ENCODE results near the gene SSBP4. TPM values are rescaled to one million over a fixed set of nuclear protein-coding genes. Genes with fewer than 3 reads are reported as not detected.

SSBP4 gene
- total RNA-seq, 1 donor from 2014 or later: 36.2 TPM

DNA sequence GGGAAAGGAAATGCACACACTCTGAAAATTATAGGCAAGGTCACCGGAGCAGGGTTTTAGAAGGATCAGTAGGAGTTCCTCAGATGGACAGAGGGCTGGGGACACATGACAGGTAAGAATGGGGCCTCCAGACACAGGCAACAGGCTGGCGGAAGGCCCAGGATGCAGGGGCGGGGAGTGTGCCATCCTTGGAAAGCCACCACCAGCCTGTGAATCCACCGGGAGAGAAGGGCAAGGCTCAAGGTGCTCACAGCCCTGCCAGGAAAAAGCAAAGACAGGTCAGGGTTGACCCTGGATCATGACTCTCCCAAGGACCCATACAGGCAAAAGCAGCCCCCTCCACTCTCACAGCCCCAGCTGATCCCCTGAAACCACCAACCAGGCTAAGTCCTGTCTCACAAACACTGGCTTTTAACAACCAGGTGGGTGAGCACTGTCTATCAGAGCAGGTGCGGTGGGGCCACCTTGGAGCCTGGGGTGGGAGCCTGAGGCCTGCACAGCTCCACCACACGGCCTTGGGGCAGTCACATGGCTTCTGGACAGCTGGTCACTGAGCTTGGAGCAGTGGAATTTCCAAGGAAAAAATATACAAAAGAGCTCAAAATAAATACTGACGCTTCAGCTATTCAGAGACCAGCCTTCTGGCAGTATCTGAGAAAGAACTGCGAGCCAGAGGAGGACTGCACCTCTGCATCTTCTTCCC is 54.0 kb downstream of the SSBP4 start:
- intact Hi-C loops (cut with DNase I): no loop called here
- DNase-seq (ENCODE audit: missing footprints) (no peak), ATAC-seq (no peak)

DNA sequence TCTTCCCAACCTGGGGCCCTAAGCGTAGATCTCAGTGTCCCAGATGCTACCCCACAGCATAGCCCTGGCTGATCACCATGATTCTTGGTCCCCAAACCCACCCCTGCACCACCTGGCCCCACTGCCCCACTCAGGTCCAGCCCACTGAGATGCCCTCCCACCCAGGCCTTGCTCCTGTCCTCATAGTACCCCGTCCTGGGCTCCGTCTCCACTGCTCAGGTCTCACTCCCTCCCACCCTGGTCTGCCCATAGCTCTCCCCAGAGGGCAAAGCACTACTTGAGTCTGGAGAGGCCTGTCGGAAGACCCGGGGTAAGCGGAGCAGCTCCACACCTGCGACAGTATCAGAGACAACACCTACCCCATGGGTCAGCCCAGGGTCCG is 54.5 kb downstream of the SSBP4 start:
- no peak for ATAC-seq
- intact Hi-C loops (cut with DNase I): no loop called here
- no peak for DNase-seq (ENCODE audit: missing footprints)

DNA sequence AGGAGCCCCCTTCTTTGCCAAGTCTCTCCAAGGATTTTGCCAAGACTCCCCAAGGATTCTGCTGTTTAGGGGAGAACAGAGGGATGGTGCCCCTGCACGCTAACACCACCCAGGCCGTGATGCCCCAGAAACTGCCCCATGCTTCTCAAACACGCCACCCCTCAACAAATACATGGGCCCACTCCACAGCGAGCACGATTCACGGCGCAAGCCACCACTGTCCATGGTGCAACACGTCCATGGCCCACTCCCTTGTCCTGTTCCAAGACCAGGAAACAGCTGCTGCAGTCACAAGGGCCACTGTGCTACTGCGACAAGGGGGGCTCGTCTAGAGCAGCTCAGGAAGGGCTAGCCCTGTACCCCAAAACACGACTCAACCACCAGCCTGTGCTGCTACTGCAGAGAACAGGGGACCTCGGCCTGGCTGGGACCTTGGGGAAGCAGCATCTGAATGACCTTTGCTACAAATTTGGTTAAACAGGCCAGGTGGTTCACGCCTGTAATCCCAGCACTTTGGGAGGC is 55.2 kb downstream of the SSBP4 start:
- DNase-seq (ENCODE audit: missing footprints) (no peak), ATAC-seq (no peak)
- intact Hi-C loops (cut with DNase I): no loop called here

DNA sequence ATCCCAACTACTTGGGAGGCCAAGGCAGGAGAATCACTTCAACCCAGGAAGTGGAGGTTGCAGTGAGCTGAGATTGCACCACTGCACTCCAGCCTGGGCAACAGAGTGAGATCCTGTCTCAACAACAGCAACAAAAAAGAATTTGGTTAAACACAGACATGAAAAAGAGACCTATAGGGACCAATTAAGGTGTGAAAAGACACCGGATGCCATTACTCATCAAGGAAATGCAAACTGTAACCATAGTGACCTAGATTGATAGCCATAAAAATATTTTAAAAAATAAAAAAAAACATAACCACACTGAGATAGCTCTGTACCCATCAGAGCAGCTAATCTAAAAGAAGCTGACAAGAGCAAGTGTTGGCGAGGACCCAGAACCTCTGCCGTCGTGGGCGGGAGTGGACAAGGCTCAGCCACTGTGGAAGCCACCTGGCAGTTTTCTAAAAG is 55.8 kb downstream of the SSBP4 start:
- DNase-seq (ENCODE audit: missing footprints) (no peak), ATAC-seq (no peak)
- intact Hi-C loops (cut with DNase I): no loop called here

DNA sequence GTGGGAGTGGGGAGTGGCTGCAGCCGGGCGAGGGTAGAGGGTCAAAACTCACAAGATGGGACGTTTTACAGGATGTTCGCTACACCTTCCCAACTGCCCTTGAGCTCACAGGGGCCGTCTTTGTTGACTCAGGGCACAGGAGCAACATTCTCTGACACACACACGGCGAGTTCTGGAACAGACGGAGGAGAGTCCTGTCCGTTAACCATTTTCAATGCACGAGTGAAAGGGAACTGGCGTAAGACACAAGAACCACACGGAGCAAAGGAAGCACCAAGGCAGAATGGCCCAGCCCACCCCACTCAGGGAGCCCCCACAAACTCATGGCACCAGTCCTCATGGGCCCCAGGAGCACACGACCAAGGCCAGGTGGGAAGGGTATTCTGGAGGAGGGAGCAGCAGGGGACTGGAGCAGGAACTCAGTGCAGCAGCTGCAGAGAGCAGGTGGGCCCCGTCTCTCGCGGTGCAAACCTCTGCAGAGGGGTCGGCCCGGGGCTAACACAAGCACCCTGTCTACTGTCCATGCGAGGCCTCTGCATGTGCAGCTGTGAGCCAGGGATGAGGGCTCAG is 56.6 kb downstream of the SSBP4 start:
- no peak for DNase-seq (ENCODE audit: missing footprints)
- ATAC-seq: no peak
- intact Hi-C loops (cut with DNase I): no loop called here

DNA sequence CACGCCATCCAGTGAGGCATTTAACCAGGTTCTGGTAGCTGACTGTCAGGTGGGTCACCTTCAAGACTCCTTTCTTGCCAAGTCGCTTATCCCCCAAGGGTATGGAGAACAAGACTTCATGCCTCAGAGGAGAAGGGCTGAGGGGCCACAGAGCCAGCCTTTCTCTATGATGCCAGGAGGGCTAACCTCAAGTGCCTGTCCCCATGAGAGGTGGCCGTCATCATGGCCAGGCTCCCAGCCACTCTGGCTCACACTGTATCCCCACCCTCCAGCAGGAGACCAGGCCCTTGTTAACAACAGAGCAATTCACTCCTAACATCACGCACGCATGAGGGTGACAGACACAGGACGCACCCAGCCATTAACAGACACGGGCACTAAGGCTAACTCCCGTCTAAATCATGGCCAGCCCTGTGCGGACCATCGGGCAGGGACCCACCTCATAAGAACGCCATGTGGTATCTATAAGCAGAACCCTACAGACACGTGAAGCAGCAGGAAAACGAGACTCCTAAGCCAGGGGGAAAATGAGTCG is 57.4 kb downstream of the SSBP4 start:
- DNase-seq (ENCODE audit: missing footprints) (no peak), ATAC-seq (peak; percentile 6)
- intact Hi-C loops (cut with DNase I): no loop called here

DNA sequence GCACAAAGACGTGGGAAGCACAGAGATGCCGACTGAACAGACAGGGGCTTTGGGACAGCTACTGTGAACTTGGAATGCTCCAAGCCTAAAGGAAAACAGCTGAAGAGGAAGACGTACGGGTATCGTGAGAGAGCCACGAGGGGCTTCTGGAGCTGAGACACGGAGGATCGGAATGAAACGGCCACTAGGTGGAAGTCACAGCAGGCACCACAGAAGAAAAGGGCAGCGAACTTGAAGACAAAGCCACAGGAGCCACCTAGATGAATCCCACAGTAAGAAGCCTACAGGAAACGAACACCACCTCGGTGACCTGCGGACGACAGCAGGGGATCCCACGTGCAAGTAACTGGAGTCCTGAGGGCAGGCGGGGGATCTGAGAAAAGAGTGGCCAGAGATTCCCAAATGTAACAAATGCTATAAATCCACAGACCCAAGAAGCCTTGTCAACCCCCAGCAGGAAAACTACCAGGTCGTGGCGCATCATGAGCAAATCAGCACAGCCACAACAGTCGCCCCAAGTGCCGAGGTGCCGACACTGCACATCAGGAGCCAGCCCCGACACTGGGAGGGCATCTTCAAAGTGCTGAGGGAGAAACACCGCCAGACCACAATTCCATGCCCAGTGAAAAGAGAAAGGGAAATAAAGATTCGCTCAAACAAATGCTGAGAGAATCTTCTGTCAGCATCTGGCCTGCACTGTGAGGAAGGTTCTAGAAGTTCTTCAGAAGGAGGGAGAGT is 58.0 kb downstream of the SSBP4 start:
- DNase-seq (ENCODE audit: missing footprints) (no peak), ATAC-seq (no peak)
- intact Hi-C loops (cut with DNase I): no loop called here

DNA sequence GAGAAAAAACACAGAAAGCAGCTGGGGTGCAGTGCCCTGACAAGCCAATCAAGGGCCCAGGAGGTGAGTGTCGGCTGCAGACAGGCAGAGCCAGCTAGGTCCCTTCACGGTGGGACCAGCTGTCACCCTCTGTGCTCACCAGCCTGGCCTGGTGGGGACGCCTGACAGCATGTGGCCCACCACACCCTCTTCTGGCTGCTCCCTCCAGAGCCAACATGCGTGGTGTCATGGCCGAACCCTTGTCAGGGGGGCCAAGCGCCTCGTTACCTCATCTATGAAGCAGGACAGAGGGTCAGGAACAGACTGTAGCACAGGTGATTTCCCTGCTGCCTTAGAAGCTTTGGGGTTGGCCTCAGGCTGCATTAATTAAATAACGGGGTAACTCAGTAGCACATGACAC is 58.8 kb downstream of the SSBP4 start:
- intact Hi-C loops (cut with DNase I): no loop called here
- ATAC-seq: no peak
- DNase-seq (ENCODE audit: missing footprints): no peak

DNA sequence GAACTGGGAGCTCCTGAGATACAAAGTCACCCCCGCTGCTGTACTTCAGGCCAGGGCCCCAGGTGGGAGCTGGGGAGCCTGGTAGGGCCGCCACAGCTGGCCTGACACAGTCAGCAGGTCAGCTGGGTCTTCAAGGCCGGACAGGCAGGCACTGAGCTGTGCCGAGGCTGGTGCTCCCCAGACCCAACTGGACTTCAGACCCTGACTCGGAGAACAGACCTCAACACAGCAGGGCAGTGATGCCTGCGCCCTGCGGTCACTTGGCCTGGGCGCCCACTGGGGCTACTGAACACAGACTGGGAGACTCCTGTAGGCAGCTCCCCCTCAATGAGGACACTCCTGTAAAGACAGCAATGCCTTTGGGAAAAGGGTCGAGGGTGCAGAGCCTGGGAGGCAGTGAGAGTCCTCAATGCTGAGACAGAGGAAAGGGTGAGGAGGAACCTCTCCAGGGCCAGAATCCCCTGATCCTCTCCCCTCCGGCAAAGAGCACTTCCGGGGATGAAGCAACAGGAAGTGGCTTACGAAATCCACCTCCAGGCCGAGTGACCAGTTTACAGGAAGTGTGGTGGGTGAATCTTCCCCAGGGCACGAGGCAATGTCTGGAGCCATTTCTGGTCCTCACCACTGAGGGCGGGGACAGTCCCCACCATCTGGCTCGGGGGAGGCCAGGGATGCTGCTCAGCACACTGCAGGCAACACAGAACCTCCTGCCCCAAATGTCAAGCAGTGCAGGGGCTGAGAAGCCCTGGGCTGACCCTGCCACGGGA is 59.5 kb downstream of the SSBP4 start:
- intact Hi-C loops (cut with DNase I): no loop called here
- peak; percentile 91 for DNase-seq (ENCODE audit: missing footprints)
- peak; percentile 80 for ATAC-seq

DNA sequence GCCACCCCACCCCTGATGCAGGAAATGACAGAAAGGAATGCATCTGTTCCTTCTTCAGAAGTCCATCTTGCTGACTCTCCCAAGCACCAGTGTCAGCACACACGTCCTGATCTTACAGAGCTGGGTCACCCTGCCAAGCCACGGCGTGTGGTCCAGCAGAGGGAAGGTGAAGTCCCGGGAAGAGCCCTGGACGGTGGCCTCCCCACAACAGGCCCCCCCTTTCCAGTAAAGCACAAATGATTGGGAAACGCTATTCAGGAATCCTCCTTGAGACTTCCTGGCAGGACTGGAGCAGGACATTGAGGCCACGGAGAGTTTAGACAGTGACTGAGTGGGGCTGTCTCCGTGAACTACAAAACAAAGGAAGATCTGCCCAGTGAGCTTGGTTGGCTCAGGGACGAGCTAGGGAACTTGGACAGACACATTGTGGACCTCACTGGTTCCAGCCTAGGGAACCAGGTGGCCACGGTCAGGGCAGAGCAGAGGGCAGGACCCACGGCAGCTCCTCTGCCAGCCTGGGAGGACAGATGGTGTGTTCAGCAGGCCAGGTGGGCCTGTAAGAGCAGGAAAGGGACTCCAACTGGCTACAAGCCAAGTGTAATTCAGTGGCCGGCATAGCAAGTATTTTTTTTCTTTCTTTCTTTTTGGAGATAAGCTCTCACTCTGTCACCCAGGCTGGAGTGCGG is 61.0 kb downstream of the SSBP4 start:
- intact Hi-C loops (cut with DNase I): no loop called here
- ATAC-seq (peak; percentile 70), DNase-seq (ENCODE audit: missing footprints) (peak; percentile 89)

DNA sequence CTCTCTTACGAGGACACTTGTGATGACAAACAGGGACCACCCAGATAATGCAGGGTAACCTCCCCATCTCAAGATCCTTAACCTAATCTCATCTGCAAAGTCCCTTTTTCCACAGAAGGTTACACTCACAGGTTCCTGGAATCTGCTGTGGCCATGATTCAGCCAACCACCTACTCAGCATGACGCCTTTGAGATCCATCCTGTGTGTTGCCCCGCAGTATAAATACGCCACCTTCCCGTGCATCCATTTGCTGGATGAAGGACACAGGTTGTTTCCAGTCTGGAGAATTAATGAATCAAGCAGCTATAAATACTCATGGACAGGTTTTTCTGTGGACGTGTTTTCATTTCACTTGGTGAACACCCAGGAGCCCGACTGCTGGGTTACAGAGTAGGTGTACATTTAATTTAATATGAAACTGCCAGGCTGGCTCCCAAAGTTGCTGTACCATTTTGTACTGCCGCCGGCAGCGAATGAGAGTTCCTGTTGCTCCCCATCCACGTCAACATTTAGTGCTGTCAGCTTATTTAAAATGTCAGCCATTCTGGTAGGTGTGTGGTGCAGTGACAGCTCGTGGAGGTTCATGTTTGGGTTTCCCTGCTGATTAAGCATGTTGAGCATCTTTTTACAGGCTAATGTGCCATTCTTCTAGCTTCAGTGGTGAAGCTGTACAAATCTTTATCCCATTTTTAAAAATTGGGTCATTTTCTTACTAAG is 62.5 kb downstream of the SSBP4 start:
- no peak for DNase-seq (ENCODE audit: missing footprints)
- intact Hi-C loops (cut with DNase I): no loop called here
- ATAC-seq: no peak

DNA sequence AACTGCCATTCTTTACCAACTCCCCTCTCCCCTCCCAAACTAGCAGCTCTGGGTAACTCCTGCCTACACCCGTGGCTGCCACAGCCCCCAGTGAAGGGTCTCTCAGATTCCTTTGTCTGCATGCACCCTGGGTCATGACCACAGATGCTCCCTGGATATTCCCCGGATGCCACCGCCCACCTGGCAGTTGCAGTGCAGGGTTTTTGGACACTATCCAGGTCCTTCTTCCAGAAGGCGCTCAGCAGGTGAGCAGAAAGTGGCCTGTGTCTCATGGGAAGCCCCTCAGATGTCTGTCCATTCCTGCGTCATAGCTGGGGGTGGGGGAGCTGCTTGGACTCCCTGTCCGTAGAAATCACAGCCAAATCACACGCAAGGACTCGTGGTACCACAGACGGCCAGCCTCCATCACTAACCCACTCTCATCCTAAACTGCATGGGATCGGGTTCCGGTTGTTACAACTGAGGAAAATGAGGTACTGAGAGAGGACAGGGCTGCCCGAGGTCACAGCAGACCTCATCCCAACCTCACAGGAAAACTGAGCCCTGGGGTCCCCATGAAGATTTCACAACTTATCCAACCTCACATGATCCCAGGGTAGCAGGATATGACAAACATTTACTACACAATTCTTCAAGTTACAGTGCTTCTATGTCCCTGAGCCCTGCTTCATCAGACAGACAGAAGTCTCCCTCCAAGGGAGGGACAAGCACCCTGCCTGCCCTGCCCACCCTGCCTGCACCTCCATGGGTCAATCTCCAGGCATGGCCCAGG is 64.1 kb downstream of the SSBP4 start:
- intact Hi-C loops (cut with DNase I): no loop called here
- no peak for DNase-seq (ENCODE audit: missing footprints)
- no peak for ATAC-seq

Small RNAs within 50 kb of the gene (microRNA-seq; reads per million reads assigned to microRNA genes)
- not detected for gene MIR3189

Other genes starting within 250 kb of the SSBP4 start
- gene IFI30, start 245.6 kb upstream of the SSBP4 start, total RNA-seq: 32.5 TPM
- gene MPV17L2, start 226.2 kb upstream of the SSBP4 start, total RNA-seq: 12.0 TPM
- 25.4 TPM for gene RAB3A, start 215.4 kb upstream of the SSBP4 start, total RNA-seq
- 1.1 TPM for gene PDE4C, start 193.0 kb upstream of the SSBP4 start, total RNA-seq
- gene IQCN, start 144.9 kb upstream of the SSBP4 start, total RNA-seq: 0.43 TPM
- gene JUND, start 137.8 kb upstream of the SSBP4 start, total RNA-seq: 113 TPM
- 106 TPM for gene LSM4, start 96.3 kb upstream of the SSBP4 start, total RNA-seq
- gene PGPEP1, start 78.8 kb upstream of the SSBP4 start, total RNA-seq: 29.3 TPM
- gene GDF15, start 33.2 kb upstream of the SSBP4 start, total RNA-seq: 0.46 TPM
- 5.0 TPM for gene LRRC25, start 21.8 kb upstream of the SSBP4 start, total RNA-seq
- 26.0 TPM for gene ISYNA1, start 18.7 kb downstream of the SSBP4 start, total RNA-seq
- gene ELL, start 102.7 kb downstream of the SSBP4 start, total RNA-seq: 8.4 TPM
- gene FKBP8, start 124.2 kb downstream of the SSBP4 start, total RNA-seq: 181 TPM
- 50.3 TPM for gene KXD1, start 138.5 kb downstream of the SSBP4 start, total RNA-seq
- 737 TPM for gene UBA52, start 152.5 kb downstream of the SSBP4 start, total RNA-seq
- 79.3 TPM for gene REX1BD, start 169.4 kb downstream of the SSBP4 start, total RNA-seq
- 35.7 TPM for gene CRLF1, start 187.4 kb downstream of the SSBP4 start, total RNA-seq
- gene TMEM59L, start 193.5 kb downstream of the SSBP4 start, total RNA-seq: 2.8 TPM
- 6.6 TPM for gene KLHL26, start 217.6 kb downstream of the SSBP4 start, total RNA-seq